ENCODE data around the gene ACSF2.

GRCh38 chr17:50461550-50462132 is 35.6 kb downstream of the ACSF2 start:
- no peak for TF ChIP-seq CTCF (CRISPR knock-in tag; IDR thresholded peaks at IDR 0.05)
- TF ChIP-seq EP300 (IDR thresholded peaks at IDR 0.05; ENCODE audit: low read depth in 2 of 2, low read length in 2 of 2), result no peak
- TF ChIP-seq EP300 (CRISPR knock-in tag; IDR thresholded peaks at IDR 0.05; ENCODE audit: borderline replicate concordance), result no peak
- TF ChIP-seq BRF2 (CRISPR knock-in tag; IDR thresholded peaks at IDR 0.05), result no peak
- no peak for TF ChIP-seq ATF7 (IDR thresholded peaks at IDR 0.05)
- TF ChIP-seq ATF7 (CRISPR knock-in tag; IDR thresholded peaks at IDR 0.05), result no peak
- no peak for TF ChIP-seq POLR2G (IDR thresholded peaks at IDR 0.05; ENCODE audit: low read depth, low read length)
- TF ChIP-seq AFF4 (CRISPR knock-in tag; IDR thresholded peaks at IDR 0.05), result no peak
- no peak for TF ChIP-seq TCF7 (IDR thresholded peaks at IDR 0.05; ENCODE audit: low read depth)
- no peak; the same call in 1 of the 2 replicates for TF ChIP-seq MAX (IDR thresholded peaks at IDR 0.05)
- no peak for TF ChIP-seq ZFP36L1 (CRISPR knock-in tag; IDR thresholded peaks at IDR 0.05)
- no peak for TF ChIP-seq TBX2 (CRISPR knock-in tag; IDR thresholded peaks at IDR 0.05; ENCODE audit: borderline replicate concordance)
- no peak for TF ChIP-seq ARID4A (CRISPR knock-in tag; IDR thresholded peaks at IDR 0.05; ENCODE audit: borderline replicate concordance)
- TF ChIP-seq ZMAT5 (CRISPR knock-in tag; IDR thresholded peaks at IDR 0.05; ENCODE audit: borderline replicate concordance, low read depth), result no peak
- TF ChIP-seq NAIF1 (CRISPR knock-in tag; IDR thresholded peaks at IDR 0.05; ENCODE audit: borderline replicate concordance), result no peak
- TF ChIP-seq BCL3 (CRISPR knock-in tag; IDR thresholded peaks at IDR 0.05), result no peak

All from HepG2 (cell line).